ENCODE measurements around the gene OR52B2. TPM values are rescaled to one million over a fixed set of nuclear protein-coding genes. Genes with fewer than 3 reads are reported as not detected.

The OR52B2 gene
- total RNA-seq, 4 donors from 2014 or later, result not detected

- Histone ChIP-seq H3K27me3 (no peaks in the 10 kb centered on the region), H3K27ac (no peak overlapping the region), H3K4me1 (no peaks in the 10 kb centered on the region), H3K9me3 (no peaks in the 10 kb centered on the region), H3K4me3 (no peak overlapping the region), H3K36me3 (peaks cover 0 to 99% (median 27%) of the 10 kb centered on the region in 3 donors)
- 96 to 97% methylated on average over 4 to 5 of the region's 9 CpGs for WGBS, 2 donors
- TF ChIP-seq CTCF (IDR thresholded peaks at IDR 0.05) (no peak), POLR2A (IDR thresholded peaks at IDR 0.05) (no peak)
- no peak for DNase-seq
- intact Hi-C loops (cut with DNase I), result no loop called here
These were observed 40.3 kb upstream of the OR52B2 start for GRCh38 chr11:6210274-6210955.

DNA sequence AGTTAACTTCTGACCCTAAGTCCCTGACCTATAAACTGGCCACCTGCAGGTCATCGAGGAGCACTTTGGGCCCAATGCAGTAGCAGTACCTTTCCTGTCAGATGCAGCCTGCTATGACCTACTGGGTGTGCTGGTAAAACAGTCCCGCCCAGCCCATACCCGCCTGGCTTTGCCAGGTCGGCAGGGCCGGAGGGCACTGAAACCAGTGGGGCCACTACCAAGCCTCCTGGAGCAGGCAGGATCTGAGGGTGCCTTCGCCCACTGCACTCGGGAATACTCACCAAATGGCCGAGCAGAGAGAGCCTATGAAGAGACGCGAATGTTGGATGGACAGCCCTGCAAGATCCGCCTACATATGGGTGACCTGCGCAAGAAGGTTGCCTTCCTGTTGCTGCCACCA, 39.7 kb upstream of the OR52B2 start:
- Histone ChIP-seq H3K36me3 (peaks cover 0 to 99% (median 27%) of the 10 kb centered on the region in 3 donors), H3K27ac (no peak overlapping the region), H3K27me3 (no peaks in the 10 kb centered on the region), H3K9me3 (no peaks in the 10 kb centered on the region), H3K4me3 (no peak overlapping the region), H3K4me1 (no peaks in the 10 kb centered on the region)
- TF ChIP-seq POLR2A (IDR thresholded peaks at IDR 0.05) (no peak), CTCF (IDR thresholded peaks at IDR 0.05) (no peak)
- intact Hi-C loops (cut with DNase I), result no loop called here
- no peak for DNase-seq
- 100% methylated on average over 1 to 2 of the region's 12 CpGs for WGBS, 2 donors

- Histone ChIP-seq H3K4me1 (no peaks in the 10 kb centered on the region), H3K27ac (no peak overlapping the region), H3K9me3 (no peaks in the 10 kb centered on the region), H3K4me3 (no peak overlapping the region), H3K27me3 (no peaks in the 10 kb centered on the region), H3K36me3 (peaks cover 0 to 76% (median 18%) of the 10 kb centered on the region in 3 donors)
- DNase-seq, result no peak
- intact Hi-C loops (cut with DNase I), result no loop called here
- 78 to 82% methylated on average over 3 of the region's 3 CpGs for WGBS, 2 donors
- TF ChIP-seq POLR2A (IDR thresholded peaks at IDR 0.05) (no peak), CTCF (IDR thresholded peaks at IDR 0.05) (no peak)
These were observed 36.5 kb upstream of the OR52B2 start for GRCh38 chr11:6206456-6207180.

- Histone ChIP-seq H3K36me3 (peaks cover 0 to 64% (median 8%) of the 10 kb centered on the region in 3 donors), H3K9me3 (no peaks in the 10 kb centered on the region), H3K4me3 (no peak within 1 kb of the TSS), H3K27ac (no peak within 1 kb of the TSS), H3K4me1 (no peaks in the 10 kb centered on the region), H3K27me3 (no peaks in the 10 kb centered on the region)
- intact Hi-C loops (cut with DNase I), result no loop called here
- WGBS, 2 donors, result 80 to 89% methylated on average over 1 of the region's 1 CpG
- DNase-seq, result no peak
- TF ChIP-seq POLR2A (IDR thresholded peaks at IDR 0.05), result no peak
- TF ChIP-seq CTCF (IDR thresholded peaks at IDR 0.05), result no peak
These were observed 35.2 kb upstream of the OR52B2 start, which contains the start of gene C11orf42 for GRCh38 chr11:6205366-6205765. Gene C11orf42 (plus strand): TSS chr11:6205557. CDS start chr11:6205616, 59 bp downstream.

DNA sequence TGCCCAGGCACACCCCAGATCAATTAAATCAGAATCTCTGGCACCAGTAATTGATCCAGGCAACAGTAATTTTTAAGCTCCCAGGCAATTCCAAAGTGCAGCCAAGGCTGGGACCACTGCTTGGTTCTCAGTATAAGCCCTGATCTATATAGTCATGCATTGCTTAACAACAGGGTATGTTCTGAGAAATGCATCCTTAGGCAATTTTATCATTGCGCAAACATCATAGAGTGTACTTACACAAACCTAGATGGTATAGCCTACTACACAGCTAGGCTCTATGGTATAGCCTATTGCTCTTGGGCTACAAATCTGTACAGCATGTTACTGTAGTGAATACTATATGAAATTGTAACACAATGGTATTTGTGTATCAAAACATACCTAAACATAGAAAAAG, 34.6 kb upstream of the OR52B2 start:
- no peaks in the 10 kb centered on the region for H3K4me1 ChIP-seq
- WGBS, 2 donors, result 90 to 93% methylated on average over 1 of the region's 1 CpG
- peaks cover 0 to 57% (median 2%) of the 10 kb centered on the region in 3 donors for H3K36me3 ChIP-seq
- intact Hi-C loops (cut with DNase I), result no loop called here
- no peaks in the 10 kb centered on the region for H3K27me3 ChIP-seq
- DNase-seq, result no peak
- no peaks in the 10 kb centered on the region for H3K9me3 ChIP-seq
- no peak overlapping the region for H3K4me3 ChIP-seq
- TF ChIP-seq POLR2A (IDR thresholded peaks at IDR 0.05) (no peak), CTCF (IDR thresholded peaks at IDR 0.05) (no peak)
- no peak overlapping the region for H3K27ac ChIP-seq

All from esophagus squamous epithelium (tissue), 5 donors.